Heart left ventricle (tissue), 13 donors: ENCODE data around the gene MPP3.
"Not testable (repeated sequence)": the region's sequence is repeated elsewhere in the genome, so short reads cannot be mapped to it uniquely, and the experiment has no call there.

Experiments
- POLR2A ChIP-seq, 2 donors: fragments of 450-650 bp; IDR thresholded peaks; one replicate each; pipeline ENCODE4 v1.6.1; 2017; ENCODE audit warnings: antibody characterized with exemption in 2 of 2, mild to moderate bottlenecking in 2 of 2, moderate library complexity in 2 of 2
- TF ChIP-seq, protein P1 (sequence below), 12 donors: fragments of 200-600 bp; sonication (generic) in 4 of 12; IDR thresholded peaks; one replicate each; pipeline versions ENCODE4 v1.5.0 to v1.8.0; 2018 to 2022; ENCODE audit warnings: antibody characterized with exemption in 12 of 12, mild to moderate bottlenecking in 5 of 12
- donor health status: ischemic (EF 13 %, LVEDD 7.1; RV severe dilation, severe dysfunction).
- donor health status: DM: no; HTN: yes; CAD: no.
- donor health status: DM: no; HTN: no; CAD: no.
- donor health status: ischemic (EF 25% LVEDD 6.9; RV normal size, moderate dysfunction).
- donor health status: ischemic (EF 25% LVEDD 5.7; RV mildly dilated, moderate dysfunction).
- donor health status: ischemic (EF 35%, LVEDD 5.7; RV mildly dilated, moderate dysfunction).
- donor health status: nonischemic (EF 11% LVEDD 7.7; RV severe dilation, severe dysfunction).
- donor health status: DM: yes; HTN: yes; CAD: no.
- donor health status: PGD.
- donor health status: ischemic (EF 29% LVEDD 5.4; RV normal size, mild dysfunction).
- donor health status: nonischemic (EF 23%, LVEDD 6.1; RV moderate dilation, normal function).

DNA sequence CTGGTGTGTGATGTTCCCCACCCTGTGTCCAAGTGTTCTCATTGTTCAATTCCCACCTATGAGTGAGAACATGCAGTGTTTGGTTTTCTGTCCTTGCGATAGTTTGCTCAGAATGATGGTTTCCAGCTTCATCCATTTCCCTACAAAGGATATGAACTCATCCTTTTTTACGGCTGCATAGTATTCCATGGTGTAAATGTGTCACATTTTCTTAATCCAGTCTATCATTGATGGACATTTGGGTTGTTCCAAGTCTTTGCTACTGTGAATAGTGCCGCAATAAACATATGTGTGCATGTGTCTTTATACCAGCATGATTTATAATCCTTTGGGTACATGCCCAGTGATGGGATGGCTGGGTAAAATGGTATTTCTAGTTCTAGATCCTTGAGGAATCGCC is 40.3 kb downstream of the MPP3 start:
- TF ChIP-seq, protein P1, sequence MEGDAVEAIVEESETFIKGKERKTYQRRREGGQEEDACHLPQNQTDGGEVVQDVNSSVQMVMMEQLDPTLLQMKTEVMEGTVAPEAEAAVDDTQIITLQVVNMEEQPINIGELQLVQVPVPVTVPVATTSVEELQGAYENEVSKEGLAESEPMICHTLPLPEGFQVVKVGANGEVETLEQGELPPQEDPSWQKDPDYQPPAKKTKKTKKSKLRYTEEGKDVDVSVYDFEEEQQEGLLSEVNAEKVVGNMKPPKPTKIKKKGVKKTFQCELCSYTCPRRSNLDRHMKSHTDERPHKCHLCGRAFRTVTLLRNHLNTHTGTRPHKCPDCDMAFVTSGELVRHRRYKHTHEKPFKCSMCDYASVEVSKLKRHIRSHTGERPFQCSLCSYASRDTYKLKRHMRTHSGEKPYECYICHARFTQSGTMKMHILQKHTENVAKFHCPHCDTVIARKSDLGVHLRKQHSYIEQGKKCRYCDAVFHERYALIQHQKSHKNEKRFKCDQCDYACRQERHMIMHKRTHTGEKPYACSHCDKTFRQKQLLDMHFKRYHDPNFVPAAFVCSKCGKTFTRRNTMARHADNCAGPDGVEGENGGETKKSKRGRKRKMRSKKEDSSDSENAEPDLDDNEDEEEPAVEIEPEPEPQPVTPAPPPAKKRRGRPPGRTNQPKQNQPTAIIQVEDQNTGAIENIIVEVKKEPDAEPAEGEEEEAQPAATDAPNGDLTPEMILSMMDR (IDR thresholded peaks at IDR 0.05): not testable (repeated sequence)
- TF ChIP-seq POLR2A (IDR thresholded peaks at IDR 0.05): not testable (repeated sequence)
